HepG2 (cell line): ENCODE data around the gene CSNK2A1.

Experiments used
- CERS6 ChIP-seq: sonication (generic); formaldehyde crosslinking; IDR thresholded peaks from 2 replicates; pipeline ENCODE4 v1.5.0; 2020; ENCODE audit warnings: missing genetic modification reagents
- CTCF ChIP-seq: sonication (generic); formaldehyde crosslinking; IDR thresholded peaks from 2 replicates; pipeline ENCODE4 v1.5.0; 2020; ENCODE audit warnings: mild to moderate bottlenecking, missing genetic modification reagents, moderate library complexity
- ESRRA ChIP-seq: sonication (generic); formaldehyde crosslinking; IDR thresholded peaks from 2 replicates; pipeline ENCODE4 v1.5.1; 2020; ENCODE audit warnings: mild to moderate bottlenecking, low read depth, missing genetic modification reagents
- GABPA ChIP-seq, 2 experiments: IDR thresholded peaks; 2 replicates each; pipeline ENCODE4 v1.6.1; 2011 to 2016; ENCODE audit warnings: low read depth in 2 of 2, low read length in 1 of 2, missing biosample characterization in 1 of 2, missing genetic modification characterization in 1 of 2
- HDAC6 ChIP-seq: fragments of 200-600 bp; sonication (generic); IDR thresholded peaks from 2 replicates; pipeline ENCODE4 v1.7.0; 2017; ENCODE audit warnings: mild to moderate bottlenecking, antibody characterized with exemption, low read length, low read depth
- SP5 ChIP-seq: IDR thresholded peaks from 2 replicates; pipeline ENCODE4 v1.6.1; 2016; ENCODE audit warnings: low read depth, borderline replicate concordance
- ZNF18 ChIP-seq: sonication (generic); formaldehyde crosslinking; IDR thresholded peaks from 2 replicates; pipeline ENCODE4 v1.8.0; 2022; ENCODE audit warnings: mild to moderate bottlenecking, missing genetic modification reagents; ENCODE audit not compliant: insufficient replicate concordance

GRCh38 chr20:433300-433975 is 110.2 kb downstream of the CSNK2A1 start:
- TF ChIP-seq CERS6 (CRISPR knock-in tag), result no peak
- no peak for TF ChIP-seq ESRRA (CRISPR knock-in tag)
- TF ChIP-seq HDAC6, result no peak
- TF ChIP-seq ZNF18 (CRISPR knock-in tag), result no peak
- TF ChIP-seq CTCF (CRISPR knock-in tag), result 0 out of 2 replicates have a peak, but pooled peaks have one; percentile 1
- TF ChIP-seq SP5 (CRISPR knock-in tag), result no peak
- TF ChIP-seq GABPA (IDR thresholded peaks at IDR 0.05; ENCODE audit: low read depth, low read length), result no peak
- no peak for TF ChIP-seq GABPA (CRISPR knock-in tag; IDR thresholded peaks at IDR 0.05; ENCODE audit: low read depth)
